Activated naive CD4-positive, alpha-beta T cell treated with anti-CD3 and anti-CD28 coated beads for 36 hours (primary cell): ENCODE results near the gene LRRTM4. TPM values are rescaled to one million over a fixed set of nuclear protein-coding genes. Genes with fewer than 3 reads are reported as not detected.
"Not testable (repeated sequence)": the region's sequence is repeated elsewhere in the genome, so short reads cannot be mapped to it uniquely, and the experiment has no call there.

Experiments used
- CTCF ChIA-PET: fragments of 350-600 bp; sonication (Branson Sonifier 250); formaldehyde crosslinking; loops from one replicate; lab custom pipeline; 2021; ENCODE audit warnings: antibody characterized with exemption; lab: Charles Lee
- DNase-seq: peaks from one replicate; pipeline ENCODE4 v3.0.0-alpha.2; 2020
- H3K27ac Mint-ChIP-seq: one replicate; pipeline ENCODE4 v1.8.0; 2021; ENCODE audit warnings: mild to moderate bottlenecking, mixed read lengths
- H3K27me3 Mint-ChIP-seq: one replicate; pipeline ENCODE4 v1.8.0; 2021; ENCODE audit warnings: low read depth, mixed read lengths
- H3K36me3 Mint-ChIP-seq: one replicate; pipeline ENCODE4 v1.8.0; 2021; ENCODE audit warnings: low read depth, mixed read lengths
- H3K4me1 Mint-ChIP-seq: one replicate; pipeline ENCODE4 v1.8.0; 2021; ENCODE audit warnings: low read depth, mixed read lengths
- H3K4me3 Mint-ChIP-seq: one replicate; pipeline ENCODE4 v1.8.0; 2021; ENCODE audit warnings: mild to moderate bottlenecking, moderate library complexity, mixed read lengths
- H3K9me3 Mint-ChIP-seq: one replicate; pipeline ENCODE4 v1.8.0; 2021; ENCODE audit warnings: mixed read lengths
- intact Hi-C: fragments of 100-400 bp; cut with micrococcal nuclease; formaldehyde crosslinking; loops from one replicate; pipeline ENCODE4 v1.15.1; 2023
- total RNA-seq, 2 experiments: library from RNA; stranded (reverse); gene quantifications; one replicate each; pipeline ENCODE4 v1.2.3, GENCODE V29; 2021

Gene LRRTM4
- total RNA-seq, 2 experiments from 2014 or later: not detected

GRCh38 chr2:77088424-77088823 lies 433.8 kb downstream of the LRRTM4 start:
- H3K9me3 Mint-ChIP-seq, DNase-seq, CTCF ChIA-PET, H3K27me3 Mint-ChIP-seq, H3K4me1 Mint-ChIP-seq, H3K4me3 Mint-ChIP-seq, intact Hi-C loops, H3K36me3 Mint-ChIP-seq, H3K27ac Mint-ChIP-seq: not testable (repeated sequence)

DNA sequence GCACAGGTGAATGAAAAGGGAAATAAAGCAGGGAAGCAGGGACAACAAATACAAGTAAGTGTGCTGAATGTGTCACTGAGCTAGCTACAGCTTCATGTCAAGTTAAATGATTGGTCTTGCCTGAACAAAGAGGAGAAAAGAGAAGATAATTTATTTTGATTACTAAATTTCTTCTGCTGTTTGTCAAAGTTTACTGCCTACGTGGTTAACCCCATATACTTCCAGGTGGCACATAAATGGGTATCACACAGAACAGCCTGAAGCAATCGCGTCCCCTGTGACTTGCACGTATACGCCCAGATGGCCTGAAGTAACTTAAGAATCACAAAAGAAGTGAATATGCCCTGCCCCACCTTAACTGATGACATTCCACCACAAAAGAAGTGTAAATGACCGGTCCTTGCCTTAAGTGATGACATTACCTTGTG lies 434.2 kb downstream of the LRRTM4 start:
- no peaks in the 10 kb centered on the region for H3K27me3 Mint-ChIP-seq
- no peak overlapping the region for H3K4me3 Mint-ChIP-seq
- H3K4me1 Mint-ChIP-seq: no peaks in the 10 kb centered on the region
- CTCF ChIA-PET: no interaction called here
- H3K9me3 Mint-ChIP-seq: peaks cover 1% of the 10 kb centered on the region
- H3K27ac Mint-ChIP-seq: no peak overlapping the region
- DNase-seq: no peak
- H3K36me3 Mint-ChIP-seq: no peaks in the 10 kb centered on the region
- intact Hi-C loops: no loop called here

DNA sequence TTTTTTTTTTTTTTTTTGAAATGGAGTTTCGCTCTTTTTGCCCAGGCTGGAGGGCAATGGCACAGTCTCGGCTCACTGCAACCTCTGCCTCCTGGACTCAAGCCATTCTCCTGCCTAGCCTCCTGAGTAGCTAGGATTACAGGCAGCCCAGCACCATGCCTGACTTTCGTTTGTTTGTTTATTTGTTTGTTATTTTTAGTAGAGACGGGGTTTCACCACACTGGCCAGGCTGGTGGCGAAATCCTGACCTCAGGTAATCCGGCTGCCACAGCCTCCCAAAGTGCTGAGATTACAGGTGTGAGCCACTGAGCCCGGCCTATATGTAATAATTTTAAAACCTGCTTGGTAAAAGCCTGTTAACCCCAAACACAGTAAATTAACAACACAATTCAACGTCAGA lies 435.7 kb downstream of the LRRTM4 start:
- no peaks in the 10 kb centered on the region for H3K36me3 Mint-ChIP-seq
- DNase-seq: no peak
- intact Hi-C loops: no loop called here
- peaks cover 1% of the 10 kb centered on the region for H3K9me3 Mint-ChIP-seq
- H3K27ac Mint-ChIP-seq: no peak overlapping the region
- H3K4me1 Mint-ChIP-seq: no peaks in the 10 kb centered on the region
- CTCF ChIA-PET: no interaction called here
- H3K27me3 Mint-ChIP-seq: no peaks in the 10 kb centered on the region
- no peak overlapping the region for H3K4me3 Mint-ChIP-seq

DNA sequence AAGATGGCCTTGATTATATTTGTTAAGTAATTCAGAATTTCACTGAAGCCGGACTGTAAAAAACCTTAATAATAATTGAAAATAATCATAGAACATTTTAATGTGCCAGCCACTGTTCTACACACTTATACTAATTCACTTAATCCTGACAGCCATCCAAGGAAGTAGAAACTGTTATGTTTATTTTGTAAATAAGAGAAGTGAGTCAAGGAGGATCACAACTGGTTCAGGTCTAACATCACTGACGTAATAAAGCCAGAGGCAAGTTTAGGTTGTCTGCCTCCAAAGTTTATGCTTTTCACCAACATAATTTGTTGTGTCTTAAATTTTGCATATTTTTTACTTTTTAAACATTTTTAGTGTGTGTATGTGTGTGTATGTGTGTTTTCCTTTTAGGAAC lies 436.1 kb downstream of the LRRTM4 start:
- Mint-ChIP-seq H3K27ac (no peak overlapping the region), H3K4me1 (no peaks in the 10 kb centered on the region), H3K36me3 (no peaks in the 10 kb centered on the region), H3K27me3 (no peaks in the 10 kb centered on the region), H3K9me3 (peaks cover 1% of the 10 kb centered on the region), H3K4me3 (no peak overlapping the region)
- DNase-seq: no peak
- intact Hi-C loops: no loop called here
- CTCF ChIA-PET: no interaction called here

GRCh38 chr2:77085561-77085960 lies 436.6 kb downstream of the LRRTM4 start:
- CTCF ChIA-PET: no interaction called here
- Mint-ChIP-seq H3K36me3 (no peaks in the 10 kb centered on the region), H3K9me3 (peaks cover 1% of the 10 kb centered on the region), H3K27ac (no peak overlapping the region), H3K27me3 (no peaks in the 10 kb centered on the region), H3K4me1 (no peaks in the 10 kb centered on the region), H3K4me3 (no peak overlapping the region)
- intact Hi-C loops: no loop called here
- no peak for DNase-seq

DNA sequence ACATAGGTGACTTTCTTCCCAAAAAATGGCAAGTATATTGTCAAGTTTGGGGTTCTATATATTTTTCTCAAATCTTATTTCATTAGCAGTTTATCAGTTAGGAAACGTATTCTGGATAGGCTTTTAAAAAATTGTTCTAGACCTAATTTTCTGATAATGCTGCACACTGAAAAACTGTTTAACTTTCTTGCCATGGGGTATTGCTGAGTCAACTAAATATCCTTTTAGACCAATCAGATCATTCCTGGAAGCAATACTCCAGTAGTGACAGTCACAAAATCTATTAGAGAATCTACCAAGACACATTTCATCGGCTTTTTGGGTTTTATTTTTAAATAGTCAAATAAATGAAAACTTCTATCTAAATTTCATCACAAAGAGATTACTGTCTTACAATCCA lies 440.6 kb downstream of the LRRTM4 start:
- Mint-ChIP-seq H3K4me3 (no peak overlapping the region), H3K9me3 (no peaks in the 10 kb centered on the region), H3K4me1 (no peaks in the 10 kb centered on the region), H3K36me3 (no peaks in the 10 kb centered on the region), H3K27ac (no peak overlapping the region), H3K27me3 (no peaks in the 10 kb centered on the region)
- intact Hi-C loops: no loop called here
- CTCF ChIA-PET: no interaction called here
- DNase-seq: no peak

- CTCF ChIA-PET: no interaction called here
- Mint-ChIP-seq H3K36me3 (no peaks in the 10 kb centered on the region), H3K9me3 (peaks cover 12% of the 10 kb centered on the region), H3K27ac (no peak overlapping the region), H3K27me3 (no peaks in the 10 kb centered on the region), H3K4me3 (no peak overlapping the region), H3K4me1 (no peaks in the 10 kb centered on the region)
- no peak for DNase-seq
- intact Hi-C loops: no loop called here
These were observed 457.9 kb downstream of the LRRTM4 start for GRCh38 chr2:77064324-77064723.

GRCh38 chr2:77054938-77055337 lies 467.2 kb downstream of the LRRTM4 start:
- no peak for DNase-seq
- CTCF ChIA-PET: no interaction called here
- intact Hi-C loops: no loop called here
- H3K36me3 Mint-ChIP-seq: no peaks in the 10 kb centered on the region
- no peak overlapping the region for H3K27ac Mint-ChIP-seq
- peaks cover 11% of the 10 kb centered on the region for H3K9me3 Mint-ChIP-seq
- no peak overlapping the region for H3K4me3 Mint-ChIP-seq
- no peaks in the 10 kb centered on the region for H3K4me1 Mint-ChIP-seq
- no peaks in the 10 kb centered on the region for H3K27me3 Mint-ChIP-seq

GRCh38 chr2:77046339-77046738 lies 475.8 kb downstream of the LRRTM4 start:
- CTCF ChIA-PET: no interaction called here
- Mint-ChIP-seq H3K27me3 (no peaks in the 10 kb centered on the region), H3K4me3 (no peak overlapping the region), H3K9me3 (peaks cover 10% of the 10 kb centered on the region), H3K27ac (no peak overlapping the region), H3K36me3 (no peaks in the 10 kb centered on the region), H3K4me1 (no peaks in the 10 kb centered on the region)
- no peak for DNase-seq
- intact Hi-C loops: no loop called here

GRCh38 chr2:77045456-77045855 lies 476.7 kb downstream of the LRRTM4 start:
- H3K4me1 Mint-ChIP-seq, H3K27ac Mint-ChIP-seq, DNase-seq, H3K9me3 Mint-ChIP-seq, H3K27me3 Mint-ChIP-seq, intact Hi-C loops, H3K4me3 Mint-ChIP-seq, H3K36me3 Mint-ChIP-seq, CTCF ChIA-PET: not testable (repeated sequence)

GRCh38 chr2:77034445-77034844 lies 487.7 kb downstream of the LRRTM4 start:
- Mint-ChIP-seq H3K4me3 (no peak overlapping the region), H3K36me3 (no peaks in the 10 kb centered on the region), H3K9me3 (peaks cover 2% of the 10 kb centered on the region), H3K4me1 (no peaks in the 10 kb centered on the region), H3K27ac (no peak overlapping the region), H3K27me3 (no peaks in the 10 kb centered on the region)
- CTCF ChIA-PET: no interaction called here
- DNase-seq: no peak
- intact Hi-C loops: no loop called here

GRCh38 chr2:77029237-77029636 lies 492.9 kb downstream of the LRRTM4 start:
- H3K27ac Mint-ChIP-seq, H3K9me3 Mint-ChIP-seq, H3K36me3 Mint-ChIP-seq, H3K4me1 Mint-ChIP-seq, intact Hi-C loops, H3K4me3 Mint-ChIP-seq, H3K27me3 Mint-ChIP-seq, DNase-seq, CTCF ChIA-PET: not testable (repeated sequence)

GRCh38 chr2:77028032-77028600 lies 494.1 kb downstream of the LRRTM4 start:
- H3K27ac Mint-ChIP-seq: no peak overlapping the region
- no peaks in the 10 kb centered on the region for H3K27me3 Mint-ChIP-seq
- no peaks in the 10 kb centered on the region for H3K4me1 Mint-ChIP-seq
- H3K9me3 Mint-ChIP-seq: peaks cover 4% of the 10 kb centered on the region
- H3K4me3 Mint-ChIP-seq: no peak overlapping the region
- intact Hi-C loops: no loop called here
- H3K36me3 Mint-ChIP-seq: no peaks in the 10 kb centered on the region
- CTCF ChIA-PET: no interaction called here
- no peak for DNase-seq

DNA sequence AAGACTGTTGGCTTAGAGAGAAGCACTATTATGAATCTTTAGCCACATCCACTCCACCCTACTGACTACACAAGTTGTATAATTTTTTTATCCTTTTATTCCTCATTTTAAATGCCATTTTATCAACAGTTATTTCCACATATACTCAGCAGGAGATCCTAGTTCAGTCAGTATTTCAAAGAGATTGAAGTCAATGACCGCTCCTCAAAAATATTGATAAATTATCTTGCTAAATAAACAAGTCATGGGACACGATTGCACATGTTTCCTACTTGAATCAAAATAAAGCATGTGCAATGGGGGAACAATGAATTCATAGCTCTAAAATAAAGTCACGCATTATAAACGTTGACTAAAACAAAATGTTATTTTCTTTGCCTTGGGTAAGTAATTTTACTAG lies 496.5 kb downstream of the LRRTM4 start:
- intact Hi-C loops: no loop called here
- no peak overlapping the region for H3K27ac Mint-ChIP-seq
- CTCF ChIA-PET: no interaction called here
- no peaks in the 10 kb centered on the region for H3K4me1 Mint-ChIP-seq
- no peak overlapping the region for H3K4me3 Mint-ChIP-seq
- H3K9me3 Mint-ChIP-seq: peaks cover 10% of the 10 kb centered on the region
- H3K27me3 Mint-ChIP-seq: no peaks in the 10 kb centered on the region
- H3K36me3 Mint-ChIP-seq: no peaks in the 10 kb centered on the region
- DNase-seq: no peak
